A549 (cell line): ENCODE results near the gene PMFBP1. TPM values are rescaled to one million over a fixed set of nuclear protein-coding genes. Genes with fewer than 3 reads are reported as not detected.

Experiments
- ATAC-seq, 2 experiments: fragments of 200-7000 bp in 1 of 2; fragments of >200 bp in 1 of 2; cut with Nextera tagmentation in 1 of 2; cut with Tn5 transposase in 1 of 2; 3 replicates each; pipeline versions ENCODE4 v1.8.0 to v1.9.1; 2018 to 2020; ENCODE audit warnings: mild to moderate bottlenecking in 1 of 2, moderate library complexity in 1 of 2
- CTCF ChIA-PET: fragments of 300-600 bp; sonication (Branson Sonifier 250); formaldehyde crosslinking; extraction: SDS; loops from one replicate; lab custom pipeline; 2021; ENCODE audit warnings: antibody characterized with exemption, inconsistent platforms; lab: Yijun Ruan, JAX
- POLR2A ChIA-PET: fragments of 350-600 bp; formaldehyde crosslinking; extraction: SDS; loops from one replicate; lab custom pipeline; 2021; ENCODE audit warnings: antibody characterized with exemption, inconsistent platforms; lab: Yijun Ruan, JAX
- DNase-seq, 2 experiments: peaks; one replicate each; pipeline versions ENCODE4 v3.0.0 to v3.0.0-alpha.2; 2011 to 2016; ENCODE audit warnings: low read depth in 1 of 2, low spot score in 1 of 2
- FAIRE-seq: peaks from 2 replicates; lab custom pipeline; 2011; peaks lifted over from hg19 to GRCh38; lab: Jason Lieb, UNC
- H3K27ac ChIP-seq, 2 experiments: fragments of >200 bp; sonication (Bioruptor Twin); formaldehyde crosslinking; 3 replicates each; pipeline ENCODE4 v1.5.1; 2016 to 2017
- H3K4me1 ChIP-seq: fragments of >200 bp; sonication (Bioruptor Twin); formaldehyde crosslinking; 3 replicates; pipeline ENCODE4 v1.6.1; 2016
- H3K4me2 ChIP-seq: fragments of >200 bp; sonication (Bioruptor Twin); formaldehyde crosslinking; 3 replicates; pipeline ENCODE4 v1.6.1; 2016
- H3K4me3 ChIP-seq: fragments of >200 bp; sonication (Bioruptor Twin); formaldehyde crosslinking; 3 replicates; pipeline ENCODE4 v1.5.1; 2016
- H3K9me3 ChIP-seq: fragments of >200 bp; sonication (Bioruptor Twin); formaldehyde crosslinking; 3 replicates; pipeline ENCODE4 v1.6.1; 2016
- BHLHE40 ChIP-seq: IDR thresholded peaks from 2 replicates; pipeline ENCODE4 v1.6.1; 2012; ENCODE audit warnings: low read depth, low read length, inconsistent platforms
- CHD2 ChIP-seq: fragments of 150-350 bp; IDR thresholded peaks from 2 replicates; pipeline ENCODE4 v1.6.1; 2014; ENCODE audit warnings: low read length; ENCODE audit not compliant: partially characterized antibody
- CHD4 ChIP-seq: fragments of 200-600 bp; sonication (generic); IDR thresholded peaks from 2 replicates; pipeline ENCODE4 v1.6.1; 2016; ENCODE audit warnings: antibody characterized with exemption, mild to moderate bottlenecking, borderline replicate concordance
- ELK1 ChIP-seq: fragments of 150-350 bp; IDR thresholded peaks from 2 replicates; pipeline ENCODE4 v1.6.1; 2014; ENCODE audit warnings: low read depth, mild to moderate bottlenecking, low read length
- FOXS1 ChIP-seq: fragments of 250-450 bp; sonication (Bioruptor Pico); IDR thresholded peaks from 2 replicates; pipeline ENCODE4 v1.5.0; 2020; ENCODE audit warnings: mild to moderate bottlenecking, moderate library complexity
- HDAC2 ChIP-seq: fragments of 200-600 bp; sonication (generic); IDR thresholded peaks from 2 replicates; pipeline ENCODE4 v1.6.1; 2016
- HEYL ChIP-seq: fragments of 250-450 bp; sonication (Bioruptor Pico); IDR thresholded peaks from 2 replicates; pipeline ENCODE4 v1.8.0; 2021; ENCODE audit warnings: mild to moderate bottlenecking, moderate library complexity
- HMGXB4 ChIP-seq: fragments of 250-450 bp; sonication (Bioruptor Pico); IDR thresholded peaks from 2 replicates; pipeline ENCODE4 v1.5.0; 2021; ENCODE audit warnings: mild to moderate bottlenecking, moderate library complexity, borderline replicate concordance
- HOXA7 ChIP-seq: fragments of 250-450 bp; sonication (Bioruptor Pico); IDR thresholded peaks from 2 replicates; pipeline ENCODE4 v1.5.0; 2020; ENCODE audit warnings: mild to moderate bottlenecking, moderate library complexity
- HOXB13 ChIP-seq: fragments of 250-450 bp; sonication (Bioruptor Pico); IDR thresholded peaks from 2 replicates; pipeline ENCODE4 v1.5.0; 2020; ENCODE audit warnings: low read depth, mild to moderate bottlenecking, moderate library complexity
- HOXB5 ChIP-seq: fragments of 250-450 bp; sonication (Bioruptor Pico); IDR thresholded peaks from 2 replicates; pipeline ENCODE4 v1.5.0; 2020; ENCODE audit warnings: mild to moderate bottlenecking, moderate library complexity
- JUN ChIP-seq, 2 experiments: fragments of >200 bp; sonication (Bioruptor Twin); formaldehyde crosslinking; IDR thresholded peaks; 2 replicates in 1 of 2; 3 replicates in 1 of 2; pipeline ENCODE4 v1.6.1; 2016 to 2017
- KDM5A ChIP-seq: fragments of 200-600 bp; sonication (generic); IDR thresholded peaks from 2 replicates; pipeline ENCODE4 v1.6.1; 2016; ENCODE audit warnings: antibody characterized with exemption, mild to moderate bottlenecking
- MAFK ChIP-seq: fragments of 450-650 bp; IDR thresholded peaks from 2 replicates; pipeline ENCODE4 v1.6.1; 2014; ENCODE audit not compliant: partially characterized antibody
- MAX ChIP-seq: IDR thresholded peaks from 2 replicates; pipeline ENCODE4 v1.6.1; 2012
- MAZ ChIP-seq: fragments of 150-350 bp; IDR thresholded peaks from 2 replicates; pipeline ENCODE4 v1.6.1; 2014; ENCODE audit warnings: antibody characterized with exemption, low read depth, low read length, borderline replicate concordance
- NFE2L2 ChIP-seq: fragments of 150-350 bp; conservative IDR thresholded peaks from 2 replicates; pipeline ENCODE4 v1.6.1; 2014; ENCODE audit warnings: low read length
- NPAS2 ChIP-seq: fragments of 250-450 bp; sonication (Bioruptor Pico); IDR thresholded peaks from 2 replicates; pipeline ENCODE4 v1.8.0; 2022; ENCODE audit warnings: mild to moderate bottlenecking, moderate library complexity, borderline replicate concordance
- PBX3 ChIP-seq: IDR thresholded peaks from 2 replicates; pipeline ENCODE4 v1.6.1; 2012
- PHF8 ChIP-seq: fragments of 200-600 bp; sonication (generic); IDR thresholded peaks from 2 replicates; pipeline ENCODE4 v1.6.1; 2016; ENCODE audit warnings: low read depth, mild to moderate bottlenecking, antibody characterized with exemption, moderate library complexity, borderline replicate concordance
- POLR2A ChIP-seq: IDR thresholded peaks from 2 replicates; pipeline ENCODE4 v1.6.1; 2012; ENCODE audit warnings: mild to moderate bottlenecking, low read length
- RFX5 ChIP-seq: fragments of 450-650 bp; IDR thresholded peaks from 2 replicates; pipeline ENCODE4 v1.7.1; 2014; ENCODE audit warnings: antibody characterized with exemption, mild to moderate bottlenecking, moderate library complexity
- RNF2 ChIP-seq: fragments of 200-600 bp; sonication (generic); IDR thresholded peaks from 2 replicates; pipeline ENCODE4 v1.6.1; 2016; ENCODE audit warnings: low read depth, mild to moderate bottlenecking, antibody characterized with exemption, moderate library complexity, borderline replicate concordance
- SMC3 ChIP-seq: fragments of >200 bp; sonication (Bioruptor Twin); formaldehyde crosslinking; IDR thresholded peaks from 3 replicates; pipeline ENCODE4 v1.6.1; 2018; ENCODE audit warnings: inconsistent platforms
- SREBF2 ChIP-seq: fragments of 450-650 bp; IDR thresholded peaks from 2 replicates; pipeline ENCODE4 v1.6.1; 2014; ENCODE audit warnings: mild to moderate bottlenecking, moderate library complexity
- TFCP2L1 ChIP-seq: fragments of 250-450 bp; sonication (Bioruptor Pico); IDR thresholded peaks from 2 replicates; pipeline ENCODE4 v1.5.0; 2021; ENCODE audit warnings: mild to moderate bottlenecking
- TP53 ChIP-seq: fragments of 250-450 bp; sonication (Bioruptor Pico); IDR thresholded peaks from 2 replicates; pipeline ENCODE4 v1.5.0; 2021; ENCODE audit warnings: mild to moderate bottlenecking, moderate library complexity
- USF2 ChIP-seq: fragments of 450-650 bp; IDR thresholded peaks from 2 replicates; pipeline ENCODE4 v1.6.1; 2014; ENCODE audit warnings: antibody characterized with exemption
- ZFP36 ChIP-seq: fragments of 450-650 bp; IDR thresholded peaks from 2 replicates; pipeline ENCODE4 v1.6.1; 2014; ENCODE audit warnings: borderline replicate concordance; ENCODE audit not compliant: partially characterized antibody
- ZSCAN20 ChIP-seq: fragments of 250-450 bp; sonication (Bioruptor Pico); IDR thresholded peaks from 2 replicates; pipeline ENCODE4 v1.8.0; 2022; ENCODE audit warnings: mild to moderate bottlenecking, moderate library complexity
- WGBS: methylation state at CpG from one replicate; pipeline ENCODE4 v1.1.6; 2017; ENCODE audit errors: missing lambda C conversion rate; 5-methylcytosine and 5-hydroxymethylcytosine counted together
- polyA plus RNA-seq, 4 experiments: library from polyadenylated mRNA; depleted of rRNA in 3 of 4; stranded (reverse); fragments of >200 nt; fragmentation: RNase III in 1 of 4; extraction: RNeasy Plus Mini Kit Qiagen cat#74134 plus additional on column Dnase treatment in 1 of 4; gene quantifications; 2 replicates in 3 of 4; 3 replicates in 1 of 4; pipeline ENCODE4 v1.2.3, GENCODE V29; 2011 to 2017

Gene PMFBP1
- polyA plus RNA-seq, 2 of the 4 experiments (the other 2 are of a cell fraction): 0.05 to 0.22 TPM

GRCh38 chr16:72124148-72124547, 47.8 kb downstream of the PMFBP1 start:
- H3K9me3 ChIP-seq: no peaks in the 10 kb centered on the region
- ChIA-PET CTCF (interaction anchor here (0.6 to 3.0 kb wide), 37 partner anchors 10 to 1911 kb away, joined by 3 to 18 read pairs (median 4); no protein-coding TSS in a partner anchor), POLR2A (no interaction called here)
- no peak overlapping the region for H3K4me3 ChIP-seq
- no peak overlapping the region for H3K4me2 ChIP-seq
- H3K27ac ChIP-seq: no peak overlapping the region
- DNase-seq (no peak), FAIRE-seq (no peak), ATAC-seq (no peak; a peak in 1 of 6 replicates)
- H3K4me1 ChIP-seq: no peaks in the 10 kb centered on the region
- no CpG with 5 or more reads among the region's 3 CpGs for WGBS
- TF ChIP-seq PBX3: no peak
- no peak for TF ChIP-seq HOXB13 (CRISPR knock-in tag)
- TF ChIP-seq MAX: no peak
- no peak for TF ChIP-seq JUN (IDR thresholded peaks at IDR 0.05)
- TF ChIP-seq MAZ: no peak
- TF ChIP-seq KDM5A: no peak
- no peak for TF ChIP-seq POLR2A
- TF ChIP-seq TP53 (CRISPR knock-in tag): no peak
- no peak for TF ChIP-seq HOXA7 (CRISPR knock-in tag)
- no peak for TF ChIP-seq ZFP36
- TF ChIP-seq MAFK: no peak

GRCh38 chr16:72123426-72123825, 48.5 kb downstream of the PMFBP1 start:
- H3K4me1 ChIP-seq: no peaks in the 10 kb centered on the region
- ATAC-seq (no peak), DNase-seq (no peak), FAIRE-seq (no peak)
- no peak overlapping the region for H3K4me3 ChIP-seq
- ChIA-PET CTCF (interaction anchor here (2.1 to 3.0 kb wide), 3 partner anchors 12 to 348 kb away, joined by 11 to 18 read pairs (median 15); no protein-coding TSS in a partner anchor), POLR2A (no interaction called here)
- 45% methylated on average over 7 of the region's 8 CpGs for WGBS
- TF ChIP-seq HMGXB4 (CRISPR knock-in tag): no peak
- no peak for TF ChIP-seq PHF8
- TF ChIP-seq, all 56 proteins: peak for 0
- Histone ChIP-seq H3K9me3 (no peaks in the 10 kb centered on the region), H3K27ac (no peak overlapping the region), H3K4me2 (no peak overlapping the region)

GRCh38 chr16:72122916-72123315, 49.0 kb downstream of the PMFBP1 start:
- H3K4me1 ChIP-seq: no peaks in the 10 kb centered on the region
- TF ChIP-seq FOXS1 (CRISPR knock-in tag): no peak
- TF ChIP-seq NPAS2 (CRISPR knock-in tag): no peak
- no peak for TF ChIP-seq BHLHE40
- TF ChIP-seq RFX5: no peak
- TF ChIP-seq HEYL (CRISPR knock-in tag): no peak
- TF ChIP-seq CHD2: no peak
- TF ChIP-seq HDAC2: no peak
- no peak for TF ChIP-seq CHD4
- TF ChIP-seq MAFK: no peak
- TF ChIP-seq SREBF2: no peak
- no peak for TF ChIP-seq NFE2L2
- no peak for TF ChIP-seq HOXB5 (CRISPR knock-in tag)
- no peak for TF ChIP-seq ZSCAN20
- TF ChIP-seq ELK1: no peak
- no peak for TF ChIP-seq TFCP2L1
- TF ChIP-seq RNF2: no peak
- no peak for TF ChIP-seq USF2
- no peak for TF ChIP-seq SMC3
- POLR2A ChIA-PET: no interaction called here
- no peak overlapping the region for H3K4me3 ChIP-seq
- WGBS: 83% methylated on average over 11 of the region's 11 CpGs
- H3K9me3 ChIP-seq: no peaks in the 10 kb centered on the region
- no peak for DNase-seq
- CTCF ChIA-PET: interaction anchor here (1.0 to 2.6 kb wide), 3 partner anchors 11 to 344 kb away, joined by 3 to 15 read pairs (median 5); no protein-coding TSS in a partner anchor
- H3K27ac ChIP-seq: no peak overlapping the region
- ATAC-seq: no peak
- H3K4me2 ChIP-seq: no peak overlapping the region
- no peak for FAIRE-seq
